IPS-NIHi7 (cell line): Measurements from ENCODE around the gene LAMA3.
A peak's percentile ranks its signal among the peaks of the same experiment; 100 is the strongest.
"Not testable (repeated sequence)": the region's sequence is repeated elsewhere in the genome, so short reads cannot be mapped to it uniquely, and the experiment has no call there.

Source experiments
- DNase-seq: peaks from one replicate; pipeline ENCODE4 v3.0.0; 2012; ENCODE audit warnings: mixed read lengths; ENCODE audit errors: extremely low spot score

Gene LAMA3

DNA sequence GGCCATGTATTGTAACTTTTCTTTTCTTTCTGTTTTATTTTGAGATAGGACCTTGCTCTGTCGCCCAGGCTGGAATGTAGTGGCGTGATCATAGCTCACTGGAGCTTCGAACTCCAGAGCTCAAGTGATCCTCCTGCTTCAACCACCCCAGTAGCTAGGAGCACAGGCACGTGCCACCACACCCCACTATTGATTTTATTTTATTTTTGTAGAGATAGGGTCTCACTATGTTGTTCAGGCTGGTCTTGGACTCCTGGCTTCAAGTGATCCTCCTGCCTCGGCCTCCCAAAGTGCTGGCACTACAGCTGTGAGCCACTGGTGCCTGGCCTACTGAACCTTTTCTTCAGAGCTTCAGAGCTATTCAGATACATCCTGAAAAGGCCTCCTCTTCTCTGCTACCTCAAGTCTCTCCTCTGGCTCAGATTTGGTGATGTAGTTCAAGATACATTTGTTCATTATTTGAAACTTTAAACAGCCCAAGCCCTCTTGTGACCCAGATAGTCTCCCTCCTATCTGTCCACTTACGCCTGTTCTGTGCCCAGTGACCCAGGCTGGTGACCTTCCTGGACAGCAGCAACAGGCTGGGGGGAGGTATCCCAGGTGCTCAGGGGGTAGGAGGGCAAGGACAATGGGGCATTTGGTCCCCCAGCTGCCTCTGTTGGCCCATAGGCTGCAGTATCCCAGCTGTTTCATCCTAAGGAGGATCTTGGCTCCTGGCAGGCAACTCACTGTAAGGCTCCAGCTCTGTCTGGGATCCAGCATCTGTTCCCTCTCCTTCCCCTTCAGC, 38.6 kb downstream of the LAMA3 start:
- DNase-seq: no peak

DNA sequence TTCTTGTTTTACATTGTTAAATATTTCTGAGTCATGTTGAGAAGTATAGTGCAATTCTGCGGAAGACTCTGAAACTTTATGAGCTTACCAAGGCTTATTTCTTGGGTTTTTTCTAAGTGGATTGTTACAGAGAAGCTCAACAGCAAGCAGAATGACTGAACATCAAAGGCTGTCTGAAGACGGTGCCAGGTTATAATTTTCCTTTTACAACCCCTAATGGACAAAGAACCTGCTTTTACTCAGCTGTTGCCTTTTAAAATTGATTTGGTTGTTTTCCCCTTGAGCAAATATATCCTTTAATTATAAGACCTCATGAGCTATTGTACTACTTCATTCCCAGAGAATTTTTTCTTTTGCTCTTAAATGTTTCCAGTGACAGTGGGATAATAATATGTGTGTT, 41.6 kb downstream of the LAMA3 start:
- DNase-seq: no peak

DNA sequence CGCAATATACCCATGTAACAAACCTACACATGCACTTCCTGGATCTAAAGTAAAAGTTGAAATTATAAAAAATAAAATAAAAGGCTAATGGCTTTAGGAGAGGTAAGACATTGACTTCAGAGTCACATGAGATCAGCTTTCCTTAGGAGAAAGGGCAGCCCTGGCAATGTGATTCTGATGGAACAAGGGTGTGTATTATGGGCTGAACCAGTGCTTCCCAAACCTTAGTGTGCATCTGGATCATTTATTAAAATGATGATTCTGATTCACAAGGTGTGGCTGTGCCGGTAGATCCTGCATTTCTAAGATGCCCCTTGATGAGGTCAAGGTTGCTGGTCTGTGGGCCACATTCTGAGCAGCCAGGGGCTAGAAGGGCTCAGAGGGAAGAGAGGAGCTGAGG, 42.6 kb downstream of the LAMA3 start:
- no peak for DNase-seq

DNA sequence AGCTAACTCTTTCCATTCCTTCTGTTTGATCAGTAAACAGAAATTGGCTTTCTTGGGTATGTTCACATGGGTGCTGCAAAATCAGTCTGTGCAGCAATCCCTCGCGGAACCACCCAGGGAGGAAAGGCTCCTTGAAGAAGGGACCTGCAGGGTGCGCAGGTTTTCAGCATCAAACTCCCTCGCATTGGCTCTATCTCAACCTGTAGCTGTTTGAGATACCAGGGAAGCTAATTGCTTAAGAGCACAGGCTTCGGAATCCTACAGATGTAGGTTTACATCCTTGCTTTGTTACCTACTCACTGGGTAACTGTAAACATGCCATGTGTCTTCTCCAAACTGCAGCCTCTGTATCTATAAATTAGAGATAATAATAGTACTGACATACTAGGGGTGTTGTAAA, 43.2 kb downstream of the LAMA3 start:
- DNase-seq: no peak

DNA sequence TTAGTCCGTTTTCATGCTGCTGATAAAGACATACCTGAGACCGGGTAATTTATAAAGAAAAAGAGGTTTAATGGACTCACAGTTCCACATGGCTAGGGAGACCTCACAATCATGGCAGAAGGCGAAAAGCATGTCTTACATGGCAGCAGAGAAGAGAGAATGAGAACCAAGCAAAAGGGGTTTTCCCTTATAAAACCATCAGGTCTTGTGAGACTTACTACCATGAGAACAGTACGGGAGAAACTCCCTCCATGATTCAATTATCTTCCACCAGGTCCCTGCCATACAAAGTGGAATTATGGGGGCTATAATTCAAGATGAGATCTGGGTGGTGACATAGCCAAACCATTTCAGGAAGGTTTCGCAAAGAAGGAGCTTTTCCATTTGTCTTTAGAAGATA, 44.0 kb downstream of the LAMA3 start:
- not testable (repeated sequence) for DNase-seq

DNA sequence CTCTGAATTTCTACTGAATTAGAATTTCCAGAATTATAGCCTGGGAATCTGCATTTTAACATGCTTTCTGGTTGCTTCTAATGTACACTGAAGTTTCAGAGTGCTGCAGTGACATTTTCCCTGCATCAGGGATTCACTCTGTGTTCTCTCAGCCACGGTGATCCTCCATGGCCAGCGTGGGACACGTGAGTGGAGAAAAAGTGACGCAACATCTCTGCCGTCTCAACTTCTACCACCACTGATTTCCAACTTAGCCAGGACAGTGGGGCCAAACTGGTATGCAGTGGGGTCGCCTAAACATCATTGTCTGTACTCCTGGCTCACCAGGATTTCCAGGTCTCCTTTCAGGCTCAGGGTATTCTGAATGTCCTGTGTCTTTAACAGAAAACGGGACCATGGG, 44.6 kb downstream of the LAMA3 start:
- DNase-seq: no peak

DNA sequence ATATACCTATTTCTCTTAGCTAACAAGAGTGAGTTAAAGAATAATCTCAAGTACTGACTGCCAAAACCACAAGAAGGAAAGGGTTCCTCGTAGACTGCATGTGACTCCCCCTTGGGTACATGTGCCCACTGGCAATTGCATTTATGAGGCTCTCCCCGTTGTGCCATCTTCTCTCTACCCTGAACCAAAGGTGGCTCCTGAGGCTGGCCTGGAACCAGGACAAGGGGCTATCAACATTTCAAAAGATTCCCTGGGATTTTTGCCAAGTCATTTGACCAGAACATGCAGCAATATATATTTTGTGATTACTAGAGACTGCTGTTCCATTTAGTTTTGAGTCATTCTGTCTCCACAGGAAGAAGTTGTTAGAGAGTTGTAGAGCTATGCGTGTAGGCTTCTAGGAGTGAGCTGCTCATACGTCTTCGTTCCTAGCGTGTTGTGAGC, 45.8 kb downstream of the LAMA3 start:
- DNase-seq: no peak

DNA sequence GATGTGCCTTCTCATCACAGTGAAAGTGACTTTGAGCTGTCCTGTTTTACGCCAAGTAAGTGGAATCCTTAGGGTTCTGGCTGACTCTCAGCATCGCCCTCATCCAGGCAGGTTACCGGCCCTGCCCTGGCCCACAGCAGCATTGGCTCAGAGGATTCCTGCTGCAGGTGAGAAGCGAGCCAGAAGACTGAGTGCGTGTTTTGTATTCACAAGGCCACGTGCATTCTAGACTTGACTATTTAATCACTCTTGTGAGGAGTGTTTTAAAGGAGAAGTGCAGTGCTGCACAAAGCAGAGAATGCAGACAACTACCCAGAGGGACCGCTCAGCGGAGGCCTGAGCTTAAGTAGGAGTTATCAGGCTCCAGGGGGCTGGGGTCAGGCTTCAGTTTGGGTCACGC, 48.3 kb downstream of the LAMA3 start:
- no peak for DNase-seq

DNA sequence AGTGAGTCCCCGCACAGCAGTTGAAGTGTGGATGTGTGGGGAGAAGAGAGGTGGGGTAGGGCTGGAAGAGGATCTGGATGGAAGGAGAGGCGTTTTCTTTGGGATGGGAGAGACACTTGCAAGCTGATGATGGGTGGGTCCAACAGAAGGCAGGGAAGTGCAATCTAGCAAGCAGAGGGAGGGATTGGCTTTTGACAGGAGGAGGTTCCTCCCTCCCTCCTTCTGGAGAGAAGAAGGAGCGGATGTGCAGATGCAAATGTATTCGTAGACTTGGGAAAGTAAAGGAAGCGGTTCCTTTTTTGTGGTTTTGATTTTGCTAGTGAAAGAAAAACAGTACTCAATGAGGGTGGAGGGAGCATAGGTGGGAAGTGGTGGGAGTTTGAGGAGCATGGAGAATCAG, 48.9 kb downstream of the LAMA3 start:
- DNase-seq: no peak

DNA sequence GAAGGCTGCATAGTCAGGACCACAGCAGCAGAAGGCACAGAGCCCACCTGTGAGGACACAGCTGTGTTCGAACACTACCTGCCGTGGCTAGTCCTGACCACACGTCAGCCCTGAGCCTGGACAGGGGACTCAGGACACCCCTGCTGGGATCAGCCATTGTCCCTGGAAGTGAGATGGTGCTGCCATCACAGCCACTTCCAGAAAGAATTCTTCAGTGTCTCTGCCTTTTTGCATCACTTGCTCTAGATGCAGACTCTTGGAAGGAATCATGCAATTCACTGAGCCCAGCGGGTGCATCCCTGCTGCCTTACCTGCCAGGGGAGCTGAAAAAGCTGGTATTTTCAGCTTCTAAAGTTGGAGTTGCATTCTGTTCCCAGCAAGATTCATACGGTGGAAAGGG, 49.3 kb downstream of the LAMA3 start:
- DNase-seq: no peak

DNA sequence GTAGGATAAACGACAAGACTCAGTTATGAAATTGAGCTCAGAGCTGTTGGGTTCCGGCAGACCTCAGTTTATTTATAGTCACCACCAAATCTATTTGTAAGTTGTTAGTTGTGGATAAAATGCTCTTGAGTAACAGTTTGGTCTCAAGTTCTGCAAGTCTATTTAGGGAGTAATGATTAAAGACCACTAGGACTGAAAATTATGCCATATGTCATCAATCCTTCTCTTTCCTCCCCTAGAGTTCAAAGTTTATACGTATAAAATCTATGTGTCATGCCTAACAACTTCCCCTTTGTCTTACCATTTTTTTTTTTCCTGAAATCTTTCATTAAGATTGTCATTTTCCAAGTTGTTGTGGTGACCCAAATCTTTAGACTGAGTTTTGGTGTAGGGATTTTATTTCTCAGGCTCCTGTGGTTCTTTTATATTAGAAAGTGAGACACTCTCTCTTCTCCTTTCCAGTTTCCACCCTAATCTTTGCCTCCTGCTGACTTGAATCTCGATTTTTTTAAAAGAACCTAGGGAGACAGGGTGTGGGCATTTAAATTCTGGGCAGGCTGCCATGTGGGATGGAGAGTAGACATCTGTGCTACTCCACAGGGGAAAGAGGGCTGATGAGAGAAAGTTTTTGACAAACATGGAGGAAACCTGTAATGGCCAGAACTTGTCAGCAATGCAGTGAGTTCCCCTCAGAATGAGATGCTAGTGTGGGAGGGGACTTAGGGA, 51.0 kb downstream of the LAMA3 start:
- no peak for DNase-seq

DNA sequence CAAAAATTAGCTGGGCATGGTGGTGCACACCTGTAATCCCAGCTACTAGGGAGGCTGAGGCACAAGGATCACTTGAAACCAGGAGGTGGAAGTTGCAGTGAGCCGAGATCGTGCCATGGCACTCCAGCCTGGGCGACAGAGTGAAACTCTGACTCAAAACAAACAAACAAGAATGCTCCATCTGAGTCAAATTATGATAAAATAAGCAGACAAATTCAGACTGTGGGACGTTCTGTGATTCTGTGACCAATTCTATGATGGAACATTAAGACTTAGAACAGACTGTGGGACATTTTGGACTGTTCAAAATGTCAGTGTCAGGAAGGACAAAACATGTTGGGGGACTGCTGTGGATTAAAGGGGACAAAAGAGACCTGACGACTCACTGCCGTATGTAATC, 52.7 kb downstream of the LAMA3 start:
- DNase-seq: not testable (repeated sequence)

DNA sequence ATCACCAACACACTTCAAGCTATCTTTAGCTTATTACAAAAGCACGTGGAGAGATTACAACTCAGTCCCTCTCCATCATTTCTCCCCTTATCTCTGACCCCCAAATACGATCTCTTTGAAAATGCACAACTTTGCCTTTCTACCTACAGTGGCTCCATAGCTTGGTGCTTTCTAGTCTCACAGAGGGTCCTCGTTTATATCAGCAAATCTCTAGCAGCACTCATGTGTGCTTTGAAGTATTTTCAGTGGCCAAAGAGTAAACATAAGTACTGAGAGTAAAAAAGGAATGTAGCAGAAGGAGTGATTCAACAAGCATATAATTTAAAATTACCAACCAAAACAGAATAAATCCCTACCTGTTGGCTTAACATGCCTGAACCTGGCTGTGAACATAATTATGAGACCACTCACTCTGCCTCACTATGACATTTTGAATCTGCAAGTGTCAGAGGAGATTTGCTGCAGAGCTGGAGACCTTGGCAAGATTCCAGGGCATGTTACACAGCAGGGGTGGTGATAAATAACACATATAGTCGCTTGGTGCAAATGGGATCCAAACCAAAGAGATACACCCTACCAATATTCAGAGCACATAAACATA, 54.6 kb downstream of the LAMA3 start:
- DNase-seq: no peak

DNA sequence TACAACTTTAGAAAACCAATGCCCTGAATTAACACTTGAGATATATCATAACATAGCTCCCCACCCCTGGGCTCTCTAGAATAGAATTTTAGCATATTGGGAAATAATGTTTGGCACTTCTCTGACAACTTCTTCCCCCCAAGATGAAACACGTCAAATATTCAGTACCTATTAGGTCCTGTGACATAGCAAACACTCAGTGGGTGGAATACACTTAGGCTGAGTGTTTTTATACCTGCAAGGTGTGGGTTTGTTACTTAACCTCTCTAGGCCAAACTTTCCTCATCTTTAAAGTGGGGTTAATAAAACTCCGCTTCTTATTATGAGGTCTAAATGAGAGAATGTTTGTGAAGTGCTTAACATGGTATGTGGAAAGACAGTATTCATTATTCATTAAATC, 56.1 kb downstream of the LAMA3 start:
- no peak for DNase-seq

DNA sequence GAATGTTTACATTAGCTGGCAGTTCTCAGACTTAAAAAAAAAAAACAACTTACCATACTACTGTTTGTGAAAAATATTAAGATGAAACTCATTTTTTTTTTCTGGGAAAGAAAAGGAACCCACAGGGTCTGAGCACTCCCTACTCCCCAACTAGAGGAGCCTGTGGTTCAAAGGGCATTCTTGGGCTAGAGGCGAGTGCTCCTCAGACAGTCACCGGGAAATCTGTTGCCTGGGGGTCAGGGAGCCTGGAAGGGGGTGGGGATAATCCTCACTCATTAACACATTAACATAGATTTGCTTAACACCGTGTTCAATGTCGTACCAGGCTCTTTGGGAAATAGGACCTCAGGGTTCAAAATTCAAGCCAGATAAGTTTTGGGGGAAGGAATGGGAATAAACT, 57.6 kb downstream of the LAMA3 start:
- no peak for DNase-seq

DNA sequence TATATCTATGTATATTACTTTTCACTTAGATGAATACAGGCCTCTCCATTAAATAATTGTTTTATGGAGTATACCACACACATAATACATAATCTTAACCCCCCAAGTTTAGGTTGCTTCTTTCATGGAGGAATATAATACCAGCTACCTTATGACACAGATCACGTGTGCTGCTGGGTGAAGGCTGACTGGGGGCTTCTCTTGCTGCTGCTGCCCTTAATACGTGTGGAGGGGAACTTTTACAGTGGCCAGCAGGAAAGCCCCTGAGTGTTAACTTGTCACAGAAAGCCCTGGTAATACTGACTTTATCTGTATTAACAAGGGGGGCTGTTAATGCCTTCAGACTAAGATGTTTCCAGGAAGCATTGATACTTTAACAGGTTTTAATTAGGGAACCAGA, 63.1 kb downstream of the LAMA3 start:
- no peak for DNase-seq

DNA sequence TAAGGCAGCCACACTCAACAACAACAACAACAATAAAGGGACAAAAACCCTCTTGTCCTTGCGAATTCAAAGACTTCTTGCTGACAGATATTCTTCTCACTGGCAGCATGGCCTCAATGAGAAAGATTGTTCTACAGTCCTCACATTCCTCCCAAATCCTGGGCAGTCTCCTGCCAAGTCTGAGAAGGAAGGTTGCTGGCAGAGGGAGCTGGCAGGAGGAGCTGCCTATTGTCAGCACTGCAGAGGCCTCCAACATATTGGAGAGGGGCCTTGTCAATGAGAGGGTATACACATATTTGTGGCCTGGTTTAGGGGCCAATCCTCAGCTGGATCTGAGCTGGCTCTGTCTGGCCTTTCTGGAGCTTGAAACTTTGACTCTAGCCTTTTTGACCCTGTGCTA, 63.5 kb downstream of the LAMA3 start:
- DNase-seq: no peak

DNA sequence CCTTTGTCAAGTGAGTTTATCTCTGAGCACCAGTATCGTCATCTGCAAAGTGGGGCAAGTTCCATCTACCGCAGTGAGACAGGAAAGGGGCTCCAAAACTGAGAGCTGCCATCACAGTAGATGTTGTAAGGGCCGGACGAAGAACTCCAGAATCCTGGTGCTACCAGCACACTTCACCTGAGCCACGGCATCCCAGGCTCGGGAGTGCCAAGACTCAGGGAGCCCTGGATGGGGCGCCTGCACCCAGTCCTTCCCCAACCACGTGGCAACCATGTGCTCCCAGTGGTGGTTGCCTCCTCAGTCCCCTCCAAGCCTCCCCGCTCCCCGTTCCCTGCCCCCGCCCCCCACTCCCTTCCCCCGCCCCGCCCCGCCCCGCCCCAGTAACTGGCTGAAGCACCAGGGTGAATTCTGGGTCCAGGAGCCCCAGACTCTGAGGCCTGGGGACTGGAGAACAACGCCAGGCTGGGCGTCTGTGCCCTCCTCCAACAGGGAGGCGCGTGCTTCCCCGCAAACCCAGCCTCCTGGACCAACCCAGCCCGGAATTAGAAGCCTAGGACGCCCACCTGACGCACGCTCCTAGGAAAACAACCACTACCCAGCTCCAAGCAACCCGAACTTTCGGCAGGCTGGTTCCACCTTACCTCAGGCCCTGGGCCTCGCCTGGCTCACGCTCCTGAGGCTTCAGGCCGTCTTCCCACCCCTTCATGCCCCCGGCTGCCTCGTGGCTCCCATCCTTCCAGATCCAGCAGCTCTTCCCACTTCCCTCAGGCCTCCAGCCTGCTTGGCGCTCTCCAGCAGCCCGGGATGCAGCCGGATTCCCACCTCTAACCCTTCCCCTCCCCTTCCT, 67.6 kb downstream of the LAMA3 start:
- DNase-seq: peak; percentile 63

DNA sequence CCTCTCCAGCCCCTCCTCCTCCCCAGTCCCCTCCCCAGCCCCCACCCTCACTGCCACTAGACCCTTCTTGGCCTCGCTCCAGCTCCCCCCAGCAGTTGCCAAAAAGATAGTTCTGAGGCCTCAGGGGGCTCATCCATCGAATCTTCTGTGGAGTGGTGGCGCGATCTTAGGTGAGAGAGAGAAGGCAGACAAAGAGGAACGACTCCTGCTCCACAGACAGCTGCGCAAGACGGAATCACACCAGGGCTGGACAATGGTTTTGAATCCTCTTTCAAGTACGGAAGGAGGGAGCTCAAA, 68.1 kb downstream of the LAMA3 start:
- DNase-seq: no peak

DNA sequence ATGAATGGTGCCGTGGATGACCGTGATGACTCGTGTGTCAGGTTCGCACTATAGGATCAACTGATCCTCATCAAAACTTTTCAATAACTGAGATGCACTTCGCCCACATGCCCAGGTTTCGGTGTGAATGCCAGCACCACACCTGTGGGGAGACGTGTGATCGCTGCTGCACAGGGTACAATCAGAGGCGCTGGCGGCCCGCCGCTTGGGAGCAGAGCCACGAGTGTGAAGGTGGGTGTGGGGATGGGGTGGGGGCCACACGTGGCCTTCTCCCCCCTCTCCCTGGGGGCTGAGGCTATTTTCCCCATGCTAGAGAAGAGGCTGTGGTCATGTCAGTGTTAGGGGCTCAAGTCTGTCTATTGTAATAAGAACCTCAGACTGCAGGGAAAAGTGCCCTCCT, 69.0 kb downstream of the LAMA3 start:
- DNase-seq: no peak

DNA sequence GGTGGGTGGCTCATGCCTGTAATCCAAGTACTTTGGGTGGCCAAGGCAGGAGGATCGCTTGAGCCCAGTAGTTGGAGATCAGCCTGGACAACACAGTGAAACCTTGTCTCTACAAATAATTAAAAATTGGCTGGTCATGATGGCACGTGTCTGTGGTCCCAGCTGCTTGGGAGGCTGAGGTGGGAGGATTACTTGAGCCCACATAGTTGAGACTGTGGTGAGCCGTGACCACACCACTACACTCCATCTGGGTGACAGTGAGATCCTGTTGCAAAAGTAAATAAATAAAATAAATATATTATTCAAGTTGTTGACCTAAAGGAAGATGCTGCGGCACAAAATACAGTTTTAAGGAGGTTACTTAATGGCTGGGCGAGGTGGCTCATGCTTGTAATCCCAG, 72.7 kb downstream of the LAMA3 start:
- no peak for DNase-seq

DNA sequence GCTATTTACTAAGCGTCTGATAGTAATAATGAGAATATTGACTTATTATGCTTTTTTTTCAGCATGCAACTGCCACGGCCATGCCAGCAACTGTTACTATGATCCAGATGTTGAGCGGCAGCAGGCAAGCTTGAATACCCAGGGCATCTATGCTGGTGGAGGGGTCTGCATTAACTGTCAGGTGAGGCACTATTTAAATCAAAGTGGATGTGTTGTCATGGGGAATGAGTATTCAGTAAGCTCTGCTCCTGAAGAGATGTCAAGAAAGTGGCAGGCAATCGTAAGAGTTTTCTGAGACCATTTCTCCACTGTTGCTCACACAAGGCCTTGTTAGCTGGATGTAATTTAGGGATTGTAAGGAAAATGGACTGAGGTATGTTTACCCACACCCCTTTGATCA, 74.1 kb downstream of the LAMA3 start:
- no peak for DNase-seq
